ENCODE measurements around the gene HPCAL1.

HPCAL1 gene

DNA sequence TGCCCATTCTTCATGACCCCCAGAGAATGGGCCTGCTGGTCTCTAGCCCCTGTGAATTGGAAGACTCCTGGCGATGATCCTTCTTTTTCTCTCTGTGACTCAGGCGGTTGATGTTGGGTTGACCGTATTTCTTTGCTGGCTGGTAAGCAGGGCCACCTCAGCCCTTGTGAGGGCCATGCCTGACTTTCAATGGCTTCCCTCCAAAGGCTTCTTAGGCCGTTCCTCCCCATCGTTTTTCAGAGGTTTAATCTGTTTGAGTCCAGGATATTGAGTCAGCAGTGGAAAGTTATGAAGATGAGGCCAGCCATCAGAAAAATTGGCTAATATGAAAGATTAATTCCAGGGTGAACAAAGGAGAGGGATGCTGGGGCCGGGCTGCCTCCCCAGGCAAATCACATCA is 13.6 kb downstream of the HPCAL1 start:
- TF ChIP-seq, protein P1, sequence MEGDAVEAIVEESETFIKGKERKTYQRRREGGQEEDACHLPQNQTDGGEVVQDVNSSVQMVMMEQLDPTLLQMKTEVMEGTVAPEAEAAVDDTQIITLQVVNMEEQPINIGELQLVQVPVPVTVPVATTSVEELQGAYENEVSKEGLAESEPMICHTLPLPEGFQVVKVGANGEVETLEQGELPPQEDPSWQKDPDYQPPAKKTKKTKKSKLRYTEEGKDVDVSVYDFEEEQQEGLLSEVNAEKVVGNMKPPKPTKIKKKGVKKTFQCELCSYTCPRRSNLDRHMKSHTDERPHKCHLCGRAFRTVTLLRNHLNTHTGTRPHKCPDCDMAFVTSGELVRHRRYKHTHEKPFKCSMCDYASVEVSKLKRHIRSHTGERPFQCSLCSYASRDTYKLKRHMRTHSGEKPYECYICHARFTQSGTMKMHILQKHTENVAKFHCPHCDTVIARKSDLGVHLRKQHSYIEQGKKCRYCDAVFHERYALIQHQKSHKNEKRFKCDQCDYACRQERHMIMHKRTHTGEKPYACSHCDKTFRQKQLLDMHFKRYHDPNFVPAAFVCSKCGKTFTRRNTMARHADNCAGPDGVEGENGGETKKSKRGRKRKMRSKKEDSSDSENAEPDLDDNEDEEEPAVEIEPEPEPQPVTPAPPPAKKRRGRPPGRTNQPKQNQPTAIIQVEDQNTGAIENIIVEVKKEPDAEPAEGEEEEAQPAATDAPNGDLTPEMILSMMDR (IDR thresholded peaks at IDR 0.05; ENCODE audit: control extremely low read depth, extremely low read depth, low read depth, missing control alignments), result no peak
- no peak for DNase-seq (ENCODE audit: extremely low spot score)
- ChIA-PET POLR2A (no interaction called here), CTCF (no interaction called here)

DNA sequence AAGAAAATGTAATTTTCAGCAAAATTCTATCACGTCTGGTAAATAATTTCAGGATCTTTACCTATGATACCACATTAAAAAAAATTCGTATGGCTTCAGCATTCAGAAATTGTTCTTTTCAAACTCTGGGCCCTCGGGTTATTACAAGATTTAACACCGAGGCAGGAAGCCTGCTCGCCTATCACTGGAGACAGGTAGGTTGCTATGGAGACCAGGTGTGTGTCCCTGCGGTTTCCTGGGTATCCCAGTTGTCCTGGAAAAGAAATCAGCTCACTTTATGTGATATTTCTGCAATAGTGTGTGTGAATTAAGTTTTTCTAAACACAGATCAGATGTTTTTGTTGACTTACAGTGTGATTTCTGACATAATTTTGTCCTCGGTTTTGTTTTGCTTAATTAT is 14.2 kb downstream of the HPCAL1 start:
- no peak for DNase-seq (ENCODE audit: extremely low spot score)
- TF ChIP-seq, protein P1 (IDR thresholded peaks at IDR 0.05; ENCODE audit: control extremely low read depth, extremely low read depth, low read depth, missing control alignments), result no peak
- POLR2A ChIA-PET, result no interaction called here
- CTCF ChIA-PET, result interaction anchor here (0.6 to 1.8 kb wide), 3 partner anchors 10 to 118 kb away, joined by 3 to 4 read pairs (median 3); no protein-coding TSS in a partner anchor

DNA sequence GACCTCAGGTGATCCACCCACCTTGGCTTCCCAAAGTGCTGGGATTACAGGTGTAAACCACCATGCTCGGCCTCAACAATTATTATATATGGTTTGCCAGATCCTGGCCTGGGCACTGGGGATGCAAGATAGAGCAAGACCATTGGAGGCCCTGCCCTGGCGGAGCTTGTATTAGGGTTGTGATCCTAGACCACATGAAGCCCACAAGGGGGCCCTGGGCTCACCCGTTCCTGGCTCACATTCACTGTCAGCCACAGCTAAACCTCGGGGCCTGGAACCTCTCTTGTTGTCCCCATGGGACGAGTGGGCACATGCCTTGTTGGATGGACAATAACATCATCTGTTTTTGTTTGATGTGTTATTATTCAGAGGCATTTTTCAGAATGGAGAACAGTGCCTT is 14.9 kb downstream of the HPCAL1 start:
- TF ChIP-seq, protein P1 (IDR thresholded peaks at IDR 0.05; ENCODE audit: control extremely low read depth, extremely low read depth, low read depth, missing control alignments), result no peak
- ChIA-PET CTCF (interaction anchor here (1.3 to 1.8 kb wide), 4 partner anchors 11 to 118 kb away, joined by 3 to 4 read pairs (median 4); no protein-coding TSS in a partner anchor), POLR2A (no interaction called here)
- no peak for DNase-seq (ENCODE audit: extremely low spot score)

DNA sequence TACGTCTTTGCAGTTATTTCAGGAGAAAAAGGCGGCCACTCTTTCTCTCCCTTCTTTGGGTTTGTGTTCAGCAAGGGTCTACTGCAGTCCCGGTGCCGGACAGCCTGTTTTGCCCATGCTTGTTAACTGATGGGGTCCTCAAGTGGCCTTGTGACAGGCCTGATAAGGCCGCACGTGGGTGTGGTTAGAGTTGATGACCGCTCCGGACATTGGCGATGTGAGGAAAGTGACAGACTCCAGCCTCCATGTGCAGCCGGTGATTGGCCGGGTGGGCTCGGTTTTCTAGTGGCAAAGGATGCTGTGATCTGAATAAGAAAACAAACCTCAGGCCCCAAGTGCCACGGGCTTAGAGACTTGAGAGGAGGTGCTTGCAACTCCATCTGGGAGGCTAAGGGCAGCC is 15.6 kb downstream of the HPCAL1 start:
- ChIA-PET POLR2A (no interaction called here), CTCF (interaction anchor here (1.3 to 1.8 kb wide), 4 partner anchors 11 to 117 kb away, joined by 3 to 4 read pairs (median 4); no protein-coding TSS in a partner anchor)
- DNase-seq (ENCODE audit: extremely low spot score), result no peak
- TF ChIP-seq, protein P1 (IDR thresholded peaks at IDR 0.05; ENCODE audit: control extremely low read depth, extremely low read depth, low read depth, missing control alignments), result no peak

DNA sequence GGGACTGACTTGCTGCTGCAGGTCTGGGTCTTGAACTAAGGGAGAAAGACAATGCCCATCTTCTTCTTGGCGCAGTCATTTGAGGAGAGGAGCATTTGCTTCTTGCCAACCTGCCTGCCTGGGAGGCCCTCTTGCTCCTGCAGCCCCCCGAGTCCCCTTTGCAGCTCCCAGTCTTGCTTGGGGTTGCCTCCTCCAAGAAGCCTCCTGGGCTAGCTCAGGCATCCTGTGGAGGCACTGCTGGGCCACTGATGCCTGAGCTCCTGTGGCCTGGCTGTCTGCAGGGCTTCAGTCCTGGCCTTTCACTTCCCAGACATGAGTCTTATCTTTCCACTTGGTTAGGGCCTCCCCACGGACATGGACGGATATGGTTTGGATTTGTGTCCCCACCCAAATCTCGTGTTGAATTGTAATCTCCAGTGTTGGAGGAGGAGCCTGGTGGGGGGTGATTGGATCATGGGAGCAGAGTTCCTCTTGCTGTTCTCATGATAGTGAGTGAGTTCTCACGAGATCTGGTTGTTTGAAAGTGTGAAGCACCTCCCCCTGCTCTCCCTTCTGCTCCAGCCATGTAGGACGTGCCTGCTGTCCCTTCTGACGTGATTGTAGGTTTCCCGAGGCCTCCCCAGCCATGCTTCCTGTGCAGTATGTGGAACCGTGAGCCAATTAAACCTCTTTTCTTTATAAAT is 17.3 kb downstream of the HPCAL1 start:
- ChIA-PET CTCF (interaction anchor here (0.8 kb wide), 1 partner anchor 89 kb away, joined by 3 read pairs; no protein-coding TSS in a partner anchor), POLR2A (no interaction called here)
- DNase-seq (ENCODE audit: extremely low spot score), result no peak
- TF ChIP-seq, protein P1 (IDR thresholded peaks at IDR 0.05; ENCODE audit: control extremely low read depth, extremely low read depth, low read depth, missing control alignments), result no peak

DNA sequence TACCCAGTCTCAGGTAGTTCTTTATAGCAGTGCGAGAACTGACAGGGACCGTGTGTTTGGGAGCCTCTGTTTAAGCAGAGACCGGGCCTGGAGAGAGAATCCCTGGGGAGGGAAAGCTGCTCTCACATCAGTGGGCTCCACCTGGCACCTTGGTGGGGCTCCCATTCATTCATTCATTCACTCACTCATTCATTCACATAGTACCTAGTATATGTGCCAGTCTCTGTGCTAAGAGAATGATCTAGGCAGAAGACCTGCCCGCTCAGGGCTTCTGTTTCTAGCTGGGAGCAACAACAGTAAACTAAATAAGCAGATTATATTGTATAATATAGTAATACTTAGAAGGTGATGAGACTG is 17.8 kb downstream of the HPCAL1 start:
- no peak for DNase-seq (ENCODE audit: extremely low spot score)
- ChIA-PET POLR2A (no interaction called here), CTCF (no interaction called here)
- TF ChIP-seq, protein P1 (IDR thresholded peaks at IDR 0.05; ENCODE audit: control extremely low read depth, extremely low read depth, low read depth, missing control alignments), result no peak

Measured in GM10248 (cell line).